Activated naive CD8-positive, alpha-beta T cell treated with anti-CD3 and anti-CD28 coated beads, Interleukin-2, amount 10 ng/mL, durations not matched to agents 7 days and 5 days (primary cell): ENCODE results near the gene HLA-DMA. TPM values are rescaled to one million over a fixed set of nuclear protein-coding genes. Genes with fewer than 3 reads are reported as not detected.

Source experiments
- ATAC-seq: fragments of 150-1000 bp; cut with Tn5 transposase; one replicate; pipeline ENCODE4 v1.10.0; 2021; ENCODE audit warnings: low read depth, moderate library complexity
- POLR2A ChIA-PET: fragments of 350-600 bp; sonication (Branson Sonifier 250); formaldehyde crosslinking; loops from one replicate; lab custom pipeline; 2021; ENCODE audit warnings: antibody characterized with exemption; lab: Charles Lee
- DNase-seq: peaks from one replicate; pipeline ENCODE4 v3.0.0; 2021
- H3K27ac Mint-ChIP-seq: one replicate; pipeline ENCODE4 v1.8.0; 2022; ENCODE audit warnings: mild to moderate bottlenecking, mixed read lengths
- H3K27me3 Mint-ChIP-seq: one replicate; pipeline ENCODE4 v1.8.0; 2022; ENCODE audit warnings: mild to moderate bottlenecking, moderate library complexity, mixed read lengths
- H3K36me3 Mint-ChIP-seq: one replicate; pipeline ENCODE4 v1.8.0; 2021; ENCODE audit warnings: mild to moderate bottlenecking, mixed read lengths
- H3K4me1 Mint-ChIP-seq: one replicate; pipeline ENCODE4 v1.8.0; 2021; ENCODE audit warnings: mixed read lengths
- H3K4me3 Mint-ChIP-seq: one replicate; pipeline ENCODE4 v1.8.0; 2022; ENCODE audit warnings: mild to moderate bottlenecking, moderate library complexity, mixed read lengths
- H3K9me3 Mint-ChIP-seq: one replicate; pipeline ENCODE4 v1.8.0; 2021; ENCODE audit warnings: mixed read lengths
- total RNA-seq, 2 experiments: library from RNA; stranded (reverse); gene quantifications; one replicate each; pipeline ENCODE4 v1.2.3, GENCODE V29; 2021

Gene HLA-DMA
- 10 to 100 TPM; 32.1 to 36.1 TPM for total RNA-seq

DNA sequence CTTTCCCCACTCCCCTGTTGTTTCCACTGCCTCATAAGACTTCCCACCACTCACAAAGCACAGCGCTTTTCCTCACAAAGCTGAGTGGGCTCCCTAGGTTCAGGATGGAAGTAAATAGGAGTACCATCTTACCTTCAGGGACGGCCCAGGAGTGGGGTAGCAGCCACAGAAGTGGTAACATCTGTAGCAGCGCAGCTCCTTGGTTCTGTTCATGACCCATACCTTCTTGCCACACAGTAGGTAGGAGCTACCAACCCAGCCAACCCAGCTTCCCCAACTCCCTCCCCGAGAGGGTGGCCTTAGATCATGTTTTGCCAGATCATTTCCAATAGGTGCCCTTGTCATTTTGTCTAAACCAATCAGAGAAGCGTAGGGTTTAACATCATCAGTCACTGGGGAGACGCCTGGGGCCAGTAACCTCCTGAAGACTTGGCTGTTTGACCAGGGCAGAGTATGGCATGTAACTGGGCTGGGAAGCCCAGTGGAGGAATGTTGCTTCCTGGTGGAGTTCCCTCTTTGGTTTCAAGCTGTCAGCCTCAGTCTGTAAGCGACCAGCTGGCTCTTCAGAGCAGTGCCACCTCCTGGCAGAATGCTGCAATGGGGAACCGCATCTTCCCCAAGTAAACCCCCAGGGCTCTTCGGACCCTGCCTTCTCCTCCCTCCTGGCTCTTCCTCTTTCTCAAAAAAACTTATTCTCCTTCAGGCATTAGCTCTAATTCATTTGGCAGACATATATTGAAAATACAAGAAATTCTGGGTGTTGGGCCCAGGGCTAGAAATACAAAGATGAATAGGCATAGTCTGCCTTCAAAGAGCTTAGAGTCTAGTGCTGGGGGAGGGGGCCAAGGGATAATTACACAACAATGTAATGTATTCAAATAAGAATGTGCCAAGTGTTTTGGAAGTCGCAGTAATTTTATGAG is at the start of gene HLA-DMA:
TSS of gene HLA-DMA (minus strand) at position 281 of the 923 bp plus-strand sequence. CDS start at position 220, 61 bp downstream.
- POLR2A ChIA-PET = interaction anchor here (0.6 to 10.8 kb wide), 10 partner anchors 9 to 398 kb away, joined by 3 to 261 read pairs (median 8); partner anchors contain the start of genes BRD2 and TAP2
- DNase-seq (peak; percentile 65), ATAC-seq (peak; percentile 93)
- Mint-ChIP-seq H3K4me3 (peak within 1 kb of the TSS; percentile 66), H3K4me1 (peaks cover 50% of the 10 kb centered on the region), H3K9me3 (no peaks in the 10 kb centered on the region), H3K36me3 (peaks cover 16% of the 10 kb centered on the region), H3K27ac (peak within 1 kb of the TSS; percentile 62), H3K27me3 (no peaks in the 10 kb centered on the region)

DNA sequence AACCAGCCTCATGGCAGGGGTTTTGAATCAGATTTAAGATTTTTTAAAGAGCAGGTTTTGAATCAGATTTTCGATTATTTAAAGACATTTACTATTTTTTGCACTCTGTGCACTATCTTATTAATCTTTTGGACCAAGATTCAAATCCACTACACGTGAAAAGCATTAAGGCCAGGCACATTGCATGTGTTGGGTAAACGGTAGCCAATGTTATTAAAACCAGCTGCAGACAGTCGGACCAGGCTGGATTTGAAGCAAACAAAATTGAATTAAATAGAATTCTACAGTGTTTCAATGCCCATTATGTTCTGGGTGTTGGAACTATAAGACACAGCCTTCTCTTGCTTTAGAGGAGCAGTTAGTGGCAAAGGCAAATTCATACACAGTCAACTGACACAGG is 48.8 kb upstream of the HLA-DMA start:
- no peak overlapping the region for H3K27ac Mint-ChIP-seq
- POLR2A ChIA-PET = no interaction called here
- no peak for DNase-seq

DNA sequence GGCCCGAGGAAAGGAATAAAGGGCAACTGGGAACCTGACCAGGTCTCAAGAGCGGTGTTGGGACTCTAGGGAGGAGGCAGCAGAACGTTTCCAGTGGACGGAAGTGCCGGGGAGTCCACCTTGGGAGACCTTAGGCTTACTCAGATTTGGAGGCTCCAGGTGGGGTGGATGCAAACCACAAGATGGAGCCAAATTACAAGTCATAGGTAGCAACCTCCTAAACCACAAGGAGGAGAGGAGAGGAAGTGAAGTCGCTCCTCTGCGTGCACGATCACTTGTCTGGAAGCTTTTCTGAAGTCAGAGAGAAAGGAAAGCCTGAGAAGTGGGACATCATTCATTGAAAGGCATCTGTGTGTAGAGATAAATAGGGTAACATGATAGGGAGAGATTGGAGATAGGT is 47.2 kb upstream of the HLA-DMA start:
- no peak overlapping the region for H3K27ac Mint-ChIP-seq
- POLR2A ChIA-PET = interaction anchor here (1.3 kb wide), 1 partner anchor 76 kb away, joined by 3 read pairs; the partner anchor contains the start of gene HLA-DPB1
- H3K27me3 Mint-ChIP-seq = peaks cover 40% of the 10 kb centered on the region
- DNase-seq (no peak), ATAC-seq (peak; percentile 58)
- H3K4me3 Mint-ChIP-seq = no peak overlapping the region
- no peaks in the 10 kb centered on the region for H3K9me3 Mint-ChIP-seq
- H3K36me3 Mint-ChIP-seq = no peaks in the 10 kb centered on the region
- H3K4me1 Mint-ChIP-seq = peaks cover 8% of the 10 kb centered on the region

More for the DNA sequence above, 48.8 kb upstream of the HLA-DMA start:
- H3K36me3 Mint-ChIP-seq = no peaks in the 10 kb centered on the region
- H3K27me3 Mint-ChIP-seq = peaks cover 29% of the 10 kb centered on the region
- no peak overlapping the region for H3K4me3 Mint-ChIP-seq
- ATAC-seq = no peak
- no peaks in the 10 kb centered on the region for H3K9me3 Mint-ChIP-seq
- H3K4me1 Mint-ChIP-seq = peaks cover 8% of the 10 kb centered on the region

DNA sequence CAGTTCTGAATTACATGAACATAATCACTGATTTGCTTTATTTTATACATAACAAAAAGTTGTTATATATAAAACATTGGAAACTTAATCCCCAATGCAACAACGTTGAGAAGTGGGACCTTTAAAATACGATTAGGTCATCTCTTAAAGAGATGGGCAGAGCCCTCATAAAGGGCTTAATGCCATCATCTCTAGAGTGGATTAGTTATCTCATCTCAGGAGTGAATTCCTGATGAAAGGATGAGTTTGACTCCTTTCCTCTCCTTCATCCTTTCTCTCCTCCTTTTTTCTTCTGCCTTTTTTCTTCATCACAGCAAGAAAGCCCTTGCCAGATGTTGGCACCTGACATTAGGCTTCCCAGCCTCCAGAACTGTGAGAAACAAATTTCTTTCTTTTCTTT is 42.6 kb upstream of the HLA-DMA start:
- DNase-seq = no peak
- peaks cover 49% of the 10 kb centered on the region for H3K27me3 Mint-ChIP-seq
- H3K9me3 Mint-ChIP-seq = no peaks in the 10 kb centered on the region
- peaks cover 7% of the 10 kb centered on the region for H3K4me1 Mint-ChIP-seq
- H3K4me3 Mint-ChIP-seq = no peak overlapping the region
- POLR2A ChIA-PET = no interaction called here
- no peak overlapping the region for H3K27ac Mint-ChIP-seq
- H3K36me3 Mint-ChIP-seq = no peaks in the 10 kb centered on the region
- ATAC-seq = no peak

DNA sequence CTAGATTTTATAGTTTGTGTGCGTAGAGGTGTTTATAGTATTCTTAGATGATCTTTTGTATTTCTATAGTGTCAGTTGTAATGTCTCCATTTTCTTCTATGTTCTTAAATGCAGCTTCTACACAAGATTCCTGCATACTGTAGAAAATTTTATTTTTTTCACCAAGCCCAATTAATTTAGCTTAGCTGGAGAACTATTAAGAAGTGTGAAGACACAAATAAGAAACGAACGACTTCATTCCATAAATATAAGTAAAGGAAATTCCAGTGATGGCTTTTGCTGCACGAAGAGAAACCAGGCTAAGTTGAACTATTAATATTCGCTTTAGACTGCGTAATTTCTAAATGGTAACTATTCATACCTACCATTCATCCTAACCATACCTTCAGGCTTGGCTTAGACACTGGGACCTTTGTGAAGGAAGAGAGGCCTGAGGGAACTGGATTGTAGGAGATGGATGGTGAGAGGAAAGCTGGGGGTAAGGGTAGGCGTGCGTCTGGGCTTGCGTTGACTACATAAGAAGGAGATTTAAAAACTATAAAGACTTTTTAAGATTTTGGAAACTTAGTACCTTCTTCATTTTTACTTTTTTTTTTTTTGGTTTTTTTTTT is 40.6 kb upstream of the HLA-DMA start:
- Mint-ChIP-seq H3K27ac (no peak overlapping the region), H3K9me3 (no peaks in the 10 kb centered on the region), H3K36me3 (no peaks in the 10 kb centered on the region), H3K4me3 (no peak overlapping the region), H3K27me3 (peaks cover 42% of the 10 kb centered on the region), H3K4me1 (peaks cover 6% of the 10 kb centered on the region)
- POLR2A ChIA-PET = interaction anchor here (1.0 kb wide), 1 partner anchor 22 kb away, joined by 4 read pairs; no protein-coding TSS in a partner anchor
- DNase-seq (no peak), ATAC-seq (no peak)

DNA sequence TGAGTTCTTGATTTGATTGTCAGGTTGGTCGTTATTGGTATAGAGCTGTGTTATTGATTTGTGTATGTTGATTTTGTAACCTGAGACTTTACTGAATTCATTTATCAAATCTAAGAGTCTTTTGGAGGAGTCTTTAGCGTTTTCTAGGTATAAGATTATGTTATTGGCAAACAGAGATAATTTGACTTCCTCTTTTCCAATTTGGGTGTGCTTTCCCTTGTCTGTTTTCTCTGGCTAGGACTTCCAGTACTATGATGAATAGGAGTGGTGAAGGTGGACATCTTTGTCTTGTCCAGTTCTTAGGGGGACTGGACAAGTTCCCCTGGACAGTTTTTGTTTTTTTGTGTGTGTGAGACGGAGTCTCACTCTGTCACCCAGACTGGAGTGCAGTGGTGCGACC is 39.1 kb upstream of the HLA-DMA start:
- H3K36me3 Mint-ChIP-seq = no peaks in the 10 kb centered on the region
- no peak overlapping the region for H3K4me3 Mint-ChIP-seq
- POLR2A ChIA-PET = no interaction called here
- no peak overlapping the region for H3K27ac Mint-ChIP-seq
- no peaks in the 10 kb centered on the region for H3K9me3 Mint-ChIP-seq
- H3K4me1 Mint-ChIP-seq = peaks cover 11% of the 10 kb centered on the region
- no peak for ATAC-seq
- no peak for DNase-seq
- H3K27me3 Mint-ChIP-seq = peaks cover 32% of the 10 kb centered on the region

DNA sequence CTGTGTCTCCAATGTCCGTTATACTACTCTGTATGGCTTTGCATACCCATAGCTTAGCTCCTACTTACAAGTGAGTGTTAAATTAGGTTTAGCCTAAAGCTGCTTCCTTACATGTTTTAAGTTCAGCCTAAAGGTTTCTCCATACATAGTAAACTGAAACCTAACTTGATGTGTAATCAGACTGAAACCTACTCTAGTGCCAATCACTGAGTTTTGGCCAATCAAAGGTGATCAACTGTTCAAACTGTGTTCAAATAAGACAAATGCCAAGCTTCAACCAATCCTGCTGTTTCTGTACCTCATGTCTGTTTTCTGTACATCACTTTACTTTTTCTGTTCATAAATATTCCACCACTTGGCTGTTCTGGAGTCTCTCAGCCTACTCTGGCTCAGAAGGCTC is 36.5 kb upstream of the HLA-DMA start:
- Mint-ChIP-seq H3K4me3 (no peak overlapping the region), H3K9me3 (no peaks in the 10 kb centered on the region), H3K4me1 (peaks cover 19% of the 10 kb centered on the region), H3K36me3 (no peaks in the 10 kb centered on the region), H3K27me3 (peaks cover 17% of the 10 kb centered on the region), H3K27ac (no peak overlapping the region)
- ATAC-seq = no peak
- POLR2A ChIA-PET = interaction anchor here (0.8 kb wide), 1 partner anchor 10 kb away, joined by 3 read pairs; no protein-coding TSS in a partner anchor
- DNase-seq = no peak

DNA sequence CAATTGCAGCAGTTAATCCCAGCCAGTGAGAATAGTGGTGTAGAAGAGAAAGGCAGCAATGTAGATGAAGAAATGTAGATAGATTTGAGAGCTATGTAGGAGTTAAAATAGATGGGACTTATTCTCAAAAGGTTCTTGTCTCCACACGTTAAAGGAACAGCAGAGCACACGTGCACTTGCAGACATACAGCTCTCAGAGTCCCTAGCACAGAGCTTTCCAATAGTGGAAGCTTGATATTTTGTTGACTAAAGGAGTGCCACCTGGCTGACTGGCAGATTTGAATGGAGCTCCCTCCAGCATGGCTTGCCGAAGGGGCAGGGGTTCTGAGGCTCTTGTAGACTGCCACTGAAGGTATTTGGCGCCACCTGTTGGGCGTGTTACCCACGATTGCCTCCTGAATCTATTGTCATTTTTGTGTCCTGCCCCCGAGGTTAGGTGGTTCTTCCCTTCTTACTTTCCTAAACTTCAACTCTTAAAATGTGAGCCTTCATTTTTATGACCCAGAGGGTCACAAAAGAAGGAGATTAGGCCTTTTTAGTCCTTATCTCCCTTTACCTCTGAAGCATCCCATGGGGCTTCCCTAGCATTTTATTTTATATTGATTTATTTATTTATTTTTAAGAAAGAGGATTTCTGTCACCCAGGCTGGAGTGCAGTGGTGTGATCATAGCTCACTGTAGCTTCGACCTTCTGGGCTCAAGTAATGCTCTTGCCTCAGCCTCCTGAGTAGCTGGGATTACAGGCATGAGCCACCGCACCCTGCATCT is 31.9 kb upstream of the HLA-DMA start:
- Mint-ChIP-seq H3K4me3 (no peak overlapping the region), H3K27ac (peak overlapping the region; percentile 68)

DNA sequence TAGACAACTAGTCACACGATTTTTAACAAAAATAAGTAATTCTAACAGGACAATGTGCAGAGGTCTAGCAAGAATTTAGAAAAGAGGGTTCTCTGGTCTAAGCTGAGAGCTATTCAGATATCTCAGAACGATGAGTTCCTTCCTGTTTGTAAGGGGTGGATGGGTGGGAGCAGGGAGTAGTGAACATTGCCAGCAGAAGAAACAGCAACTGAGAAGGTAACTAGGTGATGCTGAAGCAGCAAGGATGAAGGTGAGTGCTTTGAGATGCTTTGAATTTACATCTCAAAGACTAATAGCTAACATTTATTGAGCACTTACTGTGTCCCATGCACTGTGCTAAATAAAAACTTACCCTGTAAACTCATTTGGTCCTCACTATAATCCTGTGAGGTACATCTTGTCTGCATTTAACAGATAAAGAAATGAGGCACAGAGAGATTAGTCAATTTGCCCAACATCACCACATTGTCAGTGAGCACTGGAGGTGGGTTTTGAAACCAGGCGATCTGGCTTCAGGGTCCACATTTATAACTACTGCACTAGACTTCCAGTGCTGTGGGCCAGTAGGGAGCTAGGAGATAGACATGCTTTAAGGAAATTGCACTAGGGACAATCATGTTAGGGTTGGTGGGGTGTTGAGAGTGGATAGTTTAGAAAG is 31.2 kb upstream of the HLA-DMA start:
- Mint-ChIP-seq H3K9me3 (no peaks in the 10 kb centered on the region), H3K4me1 (peaks cover 31% of the 10 kb centered on the region), H3K27ac (peak overlapping the region; percentile 76), H3K4me3 (no peak overlapping the region), H3K27me3 (no peaks in the 10 kb centered on the region), H3K36me3 (peaks cover 21% of the 10 kb centered on the region)
- ATAC-seq = peak; percentile 11
- POLR2A ChIA-PET = interaction anchor here (0.6 to 3.7 kb wide), 16 partner anchors 8 to 257 kb away, joined by 3 to 72 read pairs (median 4); partner anchors contain the start of genes BRD2, RING1 and TAP2
- DNase-seq = no peak

More for the DNA sequence above, 31.9 kb upstream of the HLA-DMA start:
- POLR2A ChIA-PET = interaction anchor here (0.6 to 3.7 kb wide), 17 partner anchors 9 to 264 kb away, joined by 3 to 72 read pairs (median 4); partner anchors contain the start of genes BRD2, RING1 and TAP2
- DNase-seq = peak; percentile 87
- Mint-ChIP-seq H3K4me1 (peaks cover 35% of the 10 kb centered on the region), H3K9me3 (no peaks in the 10 kb centered on the region), H3K27me3 (no peaks in the 10 kb centered on the region), H3K36me3 (peaks cover 17% of the 10 kb centered on the region)
- ATAC-seq = peak; percentile 77

DNA sequence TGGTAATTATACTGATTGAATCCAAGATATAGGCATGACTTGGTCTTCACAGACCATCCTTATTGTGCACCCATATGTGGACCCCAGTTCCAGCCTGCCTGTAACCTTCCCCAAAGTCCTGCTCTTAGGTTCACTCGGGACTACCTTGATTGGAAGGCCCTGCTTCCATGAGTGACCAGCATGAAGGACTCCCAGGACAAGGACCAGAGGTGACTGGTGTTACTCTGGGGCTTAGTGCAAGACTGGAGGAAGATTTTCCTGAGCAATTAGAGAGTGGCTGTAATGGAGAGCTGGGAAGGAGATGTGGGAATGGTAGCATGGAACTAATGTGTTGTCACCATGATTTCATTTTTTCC is 30.6 kb upstream of the HLA-DMA start:
- POLR2A ChIA-PET = interaction anchor here (1.9 to 3.7 kb wide), 3 partner anchors 11 to 50 kb away, joined by 8 to 72 read pairs (median 12); partner anchors contain the start of gene BRD2
- Mint-ChIP-seq H3K4me3 (no peak overlapping the region), H3K27me3 (no peaks in the 10 kb centered on the region), H3K27ac (peak overlapping the region; percentile 76), H3K4me1 (peaks cover 32% of the 10 kb centered on the region), H3K36me3 (peaks cover 25% of the 10 kb centered on the region), H3K9me3 (no peaks in the 10 kb centered on the region)
- ATAC-seq (no peak), DNase-seq (no peak)

DNA sequence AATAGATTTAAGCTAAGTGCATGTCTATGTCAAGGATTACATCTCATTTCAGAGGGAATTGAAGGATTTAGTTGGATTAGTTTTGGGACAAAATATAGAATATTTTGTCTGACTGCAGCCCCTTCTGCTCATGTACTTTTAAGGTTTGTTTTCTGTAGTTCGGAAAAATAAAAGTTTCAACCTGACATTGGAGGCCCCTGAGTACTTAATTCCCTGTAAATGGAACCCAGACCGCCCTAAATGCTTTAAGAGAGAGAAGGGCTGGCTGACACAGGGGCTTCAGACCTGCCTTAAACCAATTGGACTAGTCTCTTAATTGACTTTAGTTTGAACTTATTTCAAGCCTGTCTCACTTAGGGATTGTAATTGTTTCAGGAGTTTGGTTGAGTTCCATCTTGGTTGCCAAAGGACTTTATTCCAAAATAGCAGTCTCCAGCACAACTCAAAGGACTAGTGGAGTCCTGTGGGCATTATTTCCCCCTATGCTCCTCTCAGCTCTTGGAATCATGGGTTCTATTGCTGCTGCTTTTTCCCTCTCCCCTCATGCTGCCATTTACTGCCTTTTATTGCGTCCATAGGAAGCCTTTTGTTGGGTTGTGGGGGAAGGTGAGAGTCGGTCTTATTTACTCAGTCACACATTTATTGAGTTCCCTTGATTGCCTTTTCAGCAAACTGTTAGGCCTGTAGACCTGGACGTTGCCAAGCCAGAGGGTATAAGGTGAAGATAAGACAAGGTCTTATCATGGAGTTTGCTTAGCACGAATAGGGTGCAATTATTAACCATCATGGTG is 30.0 kb upstream of the HLA-DMA start:
- ATAC-seq (no peak), DNase-seq (no peak)
- POLR2A ChIA-PET = interaction anchor here (1.1 to 4.5 kb wide), 6 partner anchors 9 to 89 kb away, joined by 4 to 84 read pairs (median 10); partner anchors contain the start of genes BRD2 and HLA-DMA
- no peak overlapping the region for H3K4me3 Mint-ChIP-seq
- H3K36me3 Mint-ChIP-seq = peaks cover 30% of the 10 kb centered on the region
- H3K27ac Mint-ChIP-seq = peak overlapping the region; percentile 76
- no peaks in the 10 kb centered on the region for H3K9me3 Mint-ChIP-seq
- H3K4me1 Mint-ChIP-seq = peaks cover 33% of the 10 kb centered on the region
- H3K27me3 Mint-ChIP-seq = no peaks in the 10 kb centered on the region
